ACC112 (cell line): Measurements from ENCODE around the gene MICU2.

Source experiments
- H2AFZ ChIP-seq: fragments of 200-600 bp; sonication (generic); one replicate; pipeline ENCODE4 v1.6.0; 2017; ENCODE audit warnings: antibody characterized with exemption, low read length; ENCODE audit not compliant: unreplicated experiment
- H3K27ac ChIP-seq: fragments of 200-600 bp; sonication (generic); 2 replicates; pipeline ENCODE4 v1.5.1; 2014; ENCODE audit warnings: low read depth, mild to moderate bottlenecking, antibody characterized with exemption, low read length, moderate library complexity
- H3K27me3 ChIP-seq: fragments of 200-600 bp; sonication (generic); 2 replicates; pipeline ENCODE4 v1.6.1; 2014; ENCODE audit warnings: mild to moderate bottlenecking, antibody characterized with exemption, low read length, moderate library complexity, mixed read lengths; ENCODE audit not compliant: insufficient read depth
- H3K36me3 ChIP-seq: fragments of 200-600 bp; sonication (generic); 2 replicates; pipeline ENCODE4 v1.6.1; 2016; ENCODE audit warnings: mild to moderate bottlenecking, antibody characterized with exemption, low read length, moderate library complexity, mixed read lengths; ENCODE audit not compliant: insufficient read depth
- H3K4me1 ChIP-seq: fragments of 200-600 bp; sonication (generic); one replicate; pipeline ENCODE4 v1.6.1; 2016; ENCODE audit warnings: low read length, mixed read lengths; ENCODE audit not compliant: insufficient read depth, unreplicated experiment, control insufficient read depth
- H3K4me3 ChIP-seq: fragments of 200-600 bp; sonication (generic); 2 replicates; pipeline ENCODE4 v1.5.1; 2014; ENCODE audit warnings: mild to moderate bottlenecking, low read depth, low read length
- H3K79me2 ChIP-seq: fragments of 200-600 bp; sonication (generic); one replicate; pipeline ENCODE4 v1.6.0; 2016; ENCODE audit warnings: low read length; ENCODE audit not compliant: control insufficient read depth, unreplicated experiment, insufficient read depth

The MICU2 gene

GRCh38 chr13:21511849-21512248 lies 92.1 kb downstream of the MICU2 start:
- Histone ChIP-seq H3K79me2 (no peaks in the 10 kb centered on the region), H2AFZ (no peak overlapping the region), H3K27ac (no peak overlapping the region), H3K27me3 (no peaks in the 10 kb centered on the region), H3K4me3 (no peak overlapping the region), H3K4me1 (no peaks in the 10 kb centered on the region), H3K36me3 (peaks cover 6% of the 10 kb centered on the region)

GRCh38 chr13:21504379-21504778 lies 99.6 kb downstream of the MICU2 start:
- Histone ChIP-seq H3K36me3 (peaks cover 9% of the 10 kb centered on the region), H3K4me1 (no peaks in the 10 kb centered on the region), H3K79me2 (no peaks in the 10 kb centered on the region), H3K27me3 (no peaks in the 10 kb centered on the region), H2AFZ (no peak overlapping the region), H3K27ac (no peak overlapping the region), H3K4me3 (no peak overlapping the region)

- H3K36me3 ChIP-seq: peaks cover 7% of the 10 kb centered on the region
- no peaks in the 10 kb centered on the region for H3K4me1 ChIP-seq
- no peak overlapping the region for H3K27ac ChIP-seq
- H2AFZ ChIP-seq: no peak overlapping the region
- no peaks in the 10 kb centered on the region for H3K27me3 ChIP-seq
- H3K4me3 ChIP-seq: no peak overlapping the region
- no peaks in the 10 kb centered on the region for H3K79me2 ChIP-seq
Measured at GRCh38 chr13:21501686-21502085, 102.3 kb downstream of the MICU2 start.

- Histone ChIP-seq H3K27ac (no peak overlapping the region), H3K4me3 (no peak overlapping the region), H3K79me2 (no peaks in the 10 kb centered on the region), H3K27me3 (no peaks in the 10 kb centered on the region), H3K36me3 (peaks cover 9% of the 10 kb centered on the region; the same call in 1 of the 2 replicates), H2AFZ (no peak overlapping the region), H3K4me1 (no peaks in the 10 kb centered on the region)
Measured at GRCh38 chr13:21486322-21486721, 117.6 kb downstream of the MICU2 start.

- Histone ChIP-seq H3K4me3 (no peak overlapping the region), H2AFZ (no peak overlapping the region), H3K27me3 (no peaks in the 10 kb centered on the region), H3K79me2 (no peaks in the 10 kb centered on the region), H3K4me1 (no peaks in the 10 kb centered on the region), H3K36me3 (no peaks in the 10 kb centered on the region), H3K27ac (no peak overlapping the region)
Measured at GRCh38 chr13:21483748-21484147, 120.2 kb downstream of the MICU2 start.

- H3K27ac ChIP-seq: no peak overlapping the region
- no peaks in the 10 kb centered on the region for H3K36me3 ChIP-seq
- H2AFZ ChIP-seq: no peak overlapping the region
- H3K79me2 ChIP-seq: no peaks in the 10 kb centered on the region
- H3K4me3 ChIP-seq: no peak overlapping the region
- H3K4me1 ChIP-seq: no peaks in the 10 kb centered on the region
- no peaks in the 10 kb centered on the region for H3K27me3 ChIP-seq
Measured at GRCh38 chr13:21481359-21481758, 122.6 kb downstream of the MICU2 start.

GRCh38 chr13:21478881-21479808 lies 124.8 kb downstream of the MICU2 start:
- H3K27me3 ChIP-seq: no peaks in the 10 kb centered on the region
- peak overlapping the region; percentile 63 for H2AFZ ChIP-seq
- H3K27ac ChIP-seq: no peak overlapping the region
- no peaks in the 10 kb centered on the region for H3K4me1 ChIP-seq
- no peaks in the 10 kb centered on the region for H3K79me2 ChIP-seq
- no peaks in the 10 kb centered on the region for H3K36me3 ChIP-seq
- peak overlapping the region; percentile 68 for H3K4me3 ChIP-seq

GRCh38 chr13:21476893-21477472 lies 127.0 kb downstream of the MICU2 start:
- Histone ChIP-seq H3K27me3 (no peaks in the 10 kb centered on the region), H2AFZ (peak overlapping the region; percentile 83), H3K36me3 (no peaks in the 10 kb centered on the region), H3K79me2 (no peaks in the 10 kb centered on the region), H3K4me1 (no peaks in the 10 kb centered on the region), H3K27ac (no peak overlapping the region), H3K4me3 (peak overlapping the region; percentile 74)

GRCh38 chr13:21475115-21475514 lies 128.9 kb downstream of the MICU2 start:
- Histone ChIP-seq H3K4me3 (no peak overlapping the region), H3K27ac (no peak overlapping the region), H3K27me3 (no peaks in the 10 kb centered on the region), H3K4me1 (no peaks in the 10 kb centered on the region), H3K79me2 (no peaks in the 10 kb centered on the region), H2AFZ (no peak overlapping the region), H3K36me3 (no peaks in the 10 kb centered on the region)

- Histone ChIP-seq H3K27ac (no peak overlapping the region), H3K4me1 (no peaks in the 10 kb centered on the region), H2AFZ (no peak overlapping the region), H3K36me3 (no peaks in the 10 kb centered on the region), H3K4me3 (no peak overlapping the region), H3K27me3 (no peaks in the 10 kb centered on the region), H3K79me2 (no peaks in the 10 kb centered on the region)
Measured at GRCh38 chr13:21470785-21471184, 133.2 kb downstream of the MICU2 start.

- Histone ChIP-seq H3K4me3 (no peak overlapping the region), H3K4me1 (no peaks in the 10 kb centered on the region), H3K27me3 (no peaks in the 10 kb centered on the region), H3K36me3 (no peaks in the 10 kb centered on the region), H3K79me2 (no peaks in the 10 kb centered on the region), H2AFZ (no peak overlapping the region), H3K27ac (no peak overlapping the region)
Measured at GRCh38 chr13:21466527-21466926, 137.4 kb downstream of the MICU2 start.
